Osteoblast (primary cell): Measurements from ENCODE around the gene ATP2A2. TPM values are rescaled to one million over a fixed set of nuclear protein-coding genes. Genes with fewer than 3 reads are reported as not detected.

ENCODE experiments used
- DNase-seq: peaks from one replicate; pipeline ENCODE4 v3.0.0; 2011; ENCODE audit warnings: low spot score, mixed read lengths; ENCODE audit not compliant: insufficient read length; ENCODE audit errors: missing footprints
- H2AFZ ChIP-seq: 2 replicates; pipeline ENCODE4 v1.6.0; 2011; ENCODE audit warnings: mild to moderate bottlenecking, low read length
- H3K27ac ChIP-seq: 2 replicates; pipeline ENCODE4 v1.5.1; 2011; ENCODE audit warnings: mild to moderate bottlenecking, low read depth, low read length, moderate library complexity
- H3K27me3 ChIP-seq: 2 replicates; pipeline ENCODE4 v1.6.0; 2012; ENCODE audit warnings: mild to moderate bottlenecking, control low read depth, inconsistent platforms, low read length, moderate library complexity; ENCODE audit not compliant: insufficient read depth
- H3K36me3 ChIP-seq: 2 replicates; pipeline ENCODE4 v1.5.1; 2011; ENCODE audit warnings: mild to moderate bottlenecking, low read length, control low read depth, moderate library complexity; ENCODE audit not compliant: insufficient read depth
- H3K4me1 ChIP-seq: 2 replicates; pipeline ENCODE4 v1.5.1; 2011; ENCODE audit warnings: mild to moderate bottlenecking, low read length, control low read depth, moderate library complexity; ENCODE audit not compliant: insufficient read depth
- H3K4me2 ChIP-seq: 2 replicates; pipeline ENCODE4 v1.6.0; 2011; ENCODE audit warnings: mild to moderate bottlenecking, low read length; ENCODE audit not compliant: insufficient read depth
- H3K4me3 ChIP-seq: fragments of 200-600 bp; sonication (generic); 3 replicates; pipeline ENCODE4 v1.5.1; 2012; ENCODE audit warnings: mild to moderate bottlenecking, low read length, inconsistent platforms; ENCODE audit not compliant: insufficient read depth
- H3K79me2 ChIP-seq: 2 replicates; pipeline ENCODE4 v1.6.0; 2012; ENCODE audit warnings: mild to moderate bottlenecking, low read length, control low read depth, inconsistent platforms; ENCODE audit not compliant: insufficient read depth
- H3K9me3 ChIP-seq: 2 replicates; pipeline ENCODE4 v1.5.1; 2011; ENCODE audit warnings: low read depth, low read length, control low read depth
- H4K20me1 ChIP-seq: 2 replicates; pipeline ENCODE4 v1.6.0; 2012; ENCODE audit warnings: mild to moderate bottlenecking, low read length, control low read depth; ENCODE audit not compliant: insufficient read depth
- CTCF ChIP-seq: IDR thresholded peaks from 2 replicates; pipeline ENCODE4 v1.5.1; 2011; ENCODE audit warnings: mild to moderate bottlenecking, low read depth, low read length, moderate library complexity; ENCODE audit errors: extremely low read depth
- total RNA-seq: library from RNA; depleted of rRNA; stranded (reverse); fragments of >200 nt; gene quantifications from 2 replicates; pipeline ENCODE4 v1.2.3, GENCODE V29; 2012

The ATP2A2 gene
- total RNA-seq, 1 donor: 107 TPM

GRCh38 chr12:110249105-110249504, 31.9 kb upstream of the ATP2A2 start:
- no peaks in the 10 kb centered on the region for H3K36me3 ChIP-seq
- no peak for TF ChIP-seq CTCF

GRCh38 chr12:110249716-110250225, 31.3 kb upstream of the ATP2A2 start:
- Histone ChIP-seq H3K4me2 (no peak overlapping the region), H3K36me3 (no peaks in the 10 kb centered on the region), H3K9me3 (no peaks in the 10 kb centered on the region), H3K4me1 (peaks cover 6% of the 10 kb centered on the region), H3K27me3 (no peaks in the 10 kb centered on the region), H3K79me2 (no peaks in the 10 kb centered on the region), H4K20me1 (no peaks in the 10 kb centered on the region), H2AFZ (no peak overlapping the region), H3K4me3 (no peak overlapping the region), H3K27ac (no peak overlapping the region)
- TF ChIP-seq CTCF: no peak
- DNase-seq: peak; percentile 62

More at GRCh38 chr12:110249105-110249504, 31.9 kb upstream of the ATP2A2 start:
- DNase-seq: no peak
- H3K4me2 ChIP-seq: no peak overlapping the region
- H3K4me1 ChIP-seq: peaks cover 6% of the 10 kb centered on the region
- no peaks in the 10 kb centered on the region for H3K9me3 ChIP-seq
- peak overlapping the region; percentile 16 for H2AFZ ChIP-seq
- no peaks in the 10 kb centered on the region for H4K20me1 ChIP-seq
- H3K4me3 ChIP-seq: no peak overlapping the region
- no peaks in the 10 kb centered on the region for H3K79me2 ChIP-seq
- H3K27me3 ChIP-seq: no peaks in the 10 kb centered on the region
- no peak overlapping the region for H3K27ac ChIP-seq

GRCh38 chr12:110251381-110251780, 29.7 kb upstream of the ATP2A2 start:
- Histone ChIP-seq H3K4me3 (no peak overlapping the region), H3K27ac (no peak overlapping the region), H3K4me1 (peaks cover 6% of the 10 kb centered on the region), H3K27me3 (no peaks in the 10 kb centered on the region), H3K9me3 (no peaks in the 10 kb centered on the region), H3K36me3 (no peaks in the 10 kb centered on the region), H4K20me1 (no peaks in the 10 kb centered on the region), H3K4me2 (no peak overlapping the region), H2AFZ (no peak overlapping the region), H3K79me2 (no peaks in the 10 kb centered on the region)
- no peak for DNase-seq
- no peak for TF ChIP-seq CTCF

- Histone ChIP-seq H3K27ac (peak overlapping the region; percentile 53), H3K9me3 (no peaks in the 10 kb centered on the region), H3K27me3 (no peaks in the 10 kb centered on the region), H4K20me1 (no peaks in the 10 kb centered on the region), H3K4me3 (no peak overlapping the region), H2AFZ (peak overlapping the region; percentile 72), H3K79me2 (no peaks in the 10 kb centered on the region), H3K4me2 (peak overlapping the region; percentile 66), H3K4me1 (peaks cover 15% of the 10 kb centered on the region), H3K36me3 (no peaks in the 10 kb centered on the region)
- no peak for DNase-seq
- TF ChIP-seq CTCF: no peak
These were observed 28.3 kb upstream of the ATP2A2 start for GRCh38 chr12:110252716-110253115.
